ENCODE measurements around the gene POC1B.
A peak's percentile ranks its signal among the peaks of the same experiment; 100 is the strongest.

The POC1B gene

DNA sequence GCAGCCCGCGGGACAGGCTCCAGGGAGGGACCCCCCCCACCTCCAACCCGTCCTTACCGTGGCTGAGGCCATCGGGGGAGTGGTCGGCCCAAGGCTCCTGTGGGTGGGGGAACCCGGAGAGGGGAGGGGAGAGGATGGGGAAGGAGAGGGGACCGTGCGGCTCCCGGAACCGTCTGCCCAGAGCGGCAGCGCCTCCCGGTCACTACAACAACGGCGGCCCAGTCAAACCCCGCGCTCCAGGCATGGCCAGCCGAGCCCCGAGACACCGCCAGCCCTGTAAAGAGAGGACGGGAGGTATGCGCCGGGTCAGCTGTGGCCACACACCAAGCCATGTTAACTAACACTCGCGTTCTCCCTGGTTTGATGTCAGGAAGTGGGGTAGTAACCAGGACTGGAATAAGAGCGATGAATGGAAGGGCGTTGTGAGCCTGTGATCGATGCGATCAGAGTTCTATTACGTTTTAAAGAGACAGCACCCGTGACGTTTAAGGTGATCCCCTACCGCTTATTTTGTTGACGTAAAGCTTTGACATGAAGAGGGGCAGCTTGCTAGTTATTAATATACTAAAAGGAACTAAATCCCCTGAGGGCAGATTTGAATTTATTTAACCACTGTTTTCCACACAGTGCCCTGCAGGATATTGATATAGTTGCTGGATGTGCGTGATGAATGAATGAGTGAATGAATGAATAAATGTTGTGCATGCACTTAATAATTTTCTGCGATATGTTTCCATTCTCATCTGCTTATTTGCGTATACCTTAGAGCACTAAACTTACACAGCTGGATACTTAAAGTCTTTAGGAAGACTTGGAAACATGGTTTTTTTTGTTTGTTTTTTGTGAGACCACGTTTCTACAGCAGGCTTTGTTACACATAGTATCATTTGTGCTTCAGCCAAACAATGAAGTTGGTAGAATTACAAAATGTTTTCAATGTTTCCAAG lies at the start of gene POC1B:
Gene POC1B, minus strand, starts transcription at position 224 of the 947 bp plus-strand sequence. Its CDS starts 152 bp downstream, at position 72.
- DNase-seq (ENCODE audit: low spot score), result peak; percentile 72

DNA sequence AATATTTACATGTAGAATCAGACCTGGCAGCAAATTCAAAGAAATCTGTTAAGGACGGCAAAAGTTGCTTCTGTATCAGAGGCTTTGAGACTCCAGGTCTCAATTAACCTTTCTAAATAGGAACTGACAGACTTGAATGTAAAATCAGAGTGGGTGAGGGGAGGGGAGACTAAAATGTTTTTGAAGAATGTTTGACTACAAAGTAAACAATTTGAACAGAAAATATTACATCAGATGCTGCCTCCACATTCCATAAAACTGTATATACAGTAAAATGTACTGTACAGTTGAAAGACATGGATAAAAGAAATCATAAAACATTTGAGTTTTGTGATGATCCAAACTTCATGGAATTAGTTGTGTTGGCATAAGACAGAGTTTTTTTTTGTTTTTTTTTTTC lies 49.5 kb upstream of the POC1B start:
- DNase-seq (ENCODE audit: low spot score), result no peak

DNA sequence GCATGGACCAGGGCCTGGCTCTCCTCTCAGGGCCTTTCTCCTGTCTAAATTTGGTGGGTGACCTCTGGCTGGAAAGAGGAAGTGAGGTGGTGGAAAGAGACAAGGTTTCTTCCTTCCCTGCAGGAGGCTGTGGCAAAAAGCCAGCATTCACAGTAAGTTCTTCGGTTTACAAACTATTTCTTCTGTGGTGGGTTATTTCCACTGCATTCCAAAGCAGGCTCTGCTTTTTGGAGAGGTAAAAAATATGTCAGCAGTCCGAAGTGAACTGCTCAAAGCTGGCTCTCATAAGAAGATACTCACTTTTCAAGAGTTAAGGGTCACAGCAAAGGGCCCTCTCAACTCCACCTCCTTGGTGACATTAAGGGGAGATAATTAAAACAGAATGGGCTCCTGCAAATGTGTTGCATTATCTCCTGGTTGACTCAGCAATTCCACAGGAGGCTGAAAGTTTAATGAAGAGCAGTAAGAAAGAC lies 48.9 kb upstream of the POC1B start:
- no peak for DNase-seq (ENCODE audit: low spot score)

DNA sequence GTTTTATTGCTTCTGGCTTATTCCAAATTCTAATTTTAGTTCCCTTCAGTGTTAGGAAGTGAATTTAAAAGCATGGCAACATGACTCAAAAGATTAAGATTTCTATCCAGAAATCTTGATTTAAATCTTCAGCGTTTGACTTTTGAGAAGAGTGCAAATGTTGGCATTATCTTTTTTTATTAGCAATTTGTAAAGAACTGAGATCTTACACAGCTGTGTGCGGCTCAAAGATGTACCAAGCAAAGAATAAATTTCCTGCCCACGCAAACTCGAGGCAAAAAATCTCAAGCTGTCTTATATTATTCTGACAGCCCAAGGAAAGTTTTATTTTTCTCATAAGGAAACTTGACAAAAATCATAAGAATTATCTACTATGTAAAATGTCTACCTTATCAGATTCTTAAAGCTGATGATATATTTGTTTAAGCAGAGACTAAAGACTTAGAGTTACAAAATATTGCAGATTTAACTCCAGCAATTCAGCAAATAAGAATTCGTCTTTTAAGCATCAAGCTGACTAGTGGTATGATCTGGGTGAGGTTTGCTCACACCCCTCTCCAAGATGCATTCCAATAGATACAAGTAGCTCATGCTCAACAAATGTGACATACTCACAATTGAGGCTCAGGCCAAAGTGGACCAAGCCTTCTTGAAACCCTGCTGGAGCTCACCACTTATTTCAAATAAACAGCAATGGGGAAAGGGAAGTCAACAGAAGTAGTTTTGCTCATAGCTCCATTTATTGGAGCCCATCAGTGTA lies 47.4 kb upstream of the POC1B start:
- no peak for DNase-seq (ENCODE audit: low spot score)

DNA sequence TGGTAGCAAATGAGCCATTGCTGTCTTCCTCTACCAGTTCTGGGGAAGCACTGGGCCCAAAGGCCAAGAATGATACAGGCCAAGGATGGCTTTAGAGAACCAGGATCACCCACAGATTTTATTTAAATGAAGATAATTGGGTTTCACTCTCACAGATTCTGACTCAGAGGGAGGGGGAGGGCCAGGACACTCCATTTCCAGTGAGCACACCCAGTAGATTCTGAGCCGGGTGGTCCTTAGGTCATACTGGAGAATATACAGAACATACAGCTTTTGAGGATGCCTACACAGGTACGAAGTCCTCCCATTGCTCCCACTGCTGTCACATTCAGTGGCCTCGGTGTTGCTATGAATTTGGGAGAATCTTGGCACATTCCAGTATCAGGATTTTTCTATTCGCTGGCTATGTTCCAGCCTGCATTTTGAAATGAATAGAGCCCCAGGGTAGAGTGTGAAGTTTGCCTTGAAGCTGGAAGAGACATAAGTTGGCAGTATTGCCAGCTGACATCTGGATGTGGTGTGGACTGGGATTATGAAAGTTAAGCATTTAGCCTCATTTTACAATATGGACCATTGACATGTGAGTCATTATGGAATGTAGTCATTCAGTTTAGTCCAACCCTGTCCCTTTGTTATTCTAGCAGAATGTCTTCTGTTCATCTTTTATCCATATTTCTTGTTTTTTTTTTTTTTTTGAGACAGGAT lies 45.8 kb upstream of the POC1B start:
- no peak for DNase-seq (ENCODE audit: low spot score)

DNA sequence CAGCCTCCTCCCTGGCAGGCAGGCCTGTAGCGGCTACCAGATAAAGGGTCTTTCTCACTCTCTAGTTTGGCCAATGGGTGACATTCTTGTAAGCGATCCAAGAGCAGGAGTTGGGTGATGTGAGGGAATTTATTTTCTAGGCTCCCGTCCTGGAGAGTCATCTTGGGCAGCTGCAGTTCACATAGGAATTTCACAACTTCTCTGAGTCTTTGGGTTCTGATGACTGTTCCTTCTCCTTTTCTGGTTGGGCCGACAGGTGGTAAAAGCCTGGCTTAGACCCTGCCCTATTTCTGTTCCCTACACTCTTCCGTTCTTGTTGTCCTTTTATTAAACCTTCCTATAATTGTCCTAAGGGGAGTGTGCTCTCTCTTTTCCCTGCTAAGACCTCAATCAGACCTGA lies 42.6 kb upstream of the POC1B start:
- no peak for DNase-seq (ENCODE audit: low spot score)

DNA sequence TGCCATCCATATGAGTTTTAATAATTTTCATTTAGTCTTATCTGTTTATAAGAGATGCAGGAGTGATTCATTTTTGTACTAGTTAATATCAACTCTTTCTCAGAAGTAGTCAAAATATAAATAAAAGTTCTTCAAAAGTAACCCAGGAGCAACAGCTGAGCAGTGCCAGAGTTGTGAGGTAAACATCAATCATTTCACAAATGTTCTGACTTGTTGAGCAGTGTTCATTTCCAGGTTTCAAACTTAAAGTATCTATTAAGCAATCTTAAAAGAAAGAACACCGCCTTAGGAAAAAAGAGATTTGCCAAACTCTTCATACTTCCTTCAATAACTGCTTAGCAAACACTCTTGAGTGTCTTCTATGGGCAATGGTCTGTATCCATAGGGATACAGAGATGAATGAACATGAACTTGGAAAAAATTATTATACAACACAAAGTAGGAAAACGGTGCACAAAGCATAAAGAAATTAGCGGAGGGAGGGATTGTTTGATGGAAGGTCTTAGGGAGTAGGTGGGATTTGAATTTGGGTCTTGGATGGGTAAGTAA lies 41.9 kb upstream of the POC1B start:
- DNase-seq (ENCODE audit: low spot score), result no peak

DNA sequence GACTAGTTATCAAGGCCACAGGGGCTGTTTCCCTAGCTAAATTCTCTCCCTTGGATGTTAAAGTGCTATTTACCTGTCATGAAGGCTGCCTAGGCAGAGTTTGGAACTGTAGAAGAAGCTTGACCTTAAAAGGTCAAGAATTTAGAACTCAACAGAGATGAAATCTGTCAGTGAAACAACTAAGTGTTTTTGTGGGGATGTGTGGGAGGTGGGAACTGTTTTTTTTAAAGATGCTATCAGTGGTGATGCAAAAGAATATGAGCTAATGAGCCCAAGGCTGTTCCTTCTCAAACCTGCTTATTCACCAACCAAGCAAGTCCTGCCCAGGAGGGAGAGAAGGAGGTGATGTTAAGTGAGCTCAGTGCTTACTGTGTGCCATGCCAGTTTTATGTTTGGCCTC lies 40.8 kb upstream of the POC1B start:
- DNase-seq (ENCODE audit: low spot score), result no peak

DNA sequence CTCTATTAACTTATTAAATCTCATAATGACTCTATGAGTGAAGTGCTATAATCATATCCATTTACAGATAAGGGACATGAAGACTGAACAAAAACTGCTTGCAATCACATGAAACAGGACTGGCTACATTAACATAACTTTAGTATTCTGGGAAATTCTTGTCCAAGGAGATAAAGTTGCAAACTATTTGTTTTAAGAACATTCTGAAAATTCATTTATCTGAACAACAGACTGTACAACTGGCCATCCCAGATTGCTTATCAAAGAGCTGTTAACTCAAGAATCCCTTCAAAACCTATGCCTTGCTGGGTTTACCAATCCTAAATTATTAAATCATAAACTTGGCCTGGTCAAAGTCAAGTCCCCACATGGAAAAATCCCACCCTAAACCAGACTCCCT lies 39.2 kb upstream of the POC1B start:
- DNase-seq (ENCODE audit: low spot score), result no peak

DNA sequence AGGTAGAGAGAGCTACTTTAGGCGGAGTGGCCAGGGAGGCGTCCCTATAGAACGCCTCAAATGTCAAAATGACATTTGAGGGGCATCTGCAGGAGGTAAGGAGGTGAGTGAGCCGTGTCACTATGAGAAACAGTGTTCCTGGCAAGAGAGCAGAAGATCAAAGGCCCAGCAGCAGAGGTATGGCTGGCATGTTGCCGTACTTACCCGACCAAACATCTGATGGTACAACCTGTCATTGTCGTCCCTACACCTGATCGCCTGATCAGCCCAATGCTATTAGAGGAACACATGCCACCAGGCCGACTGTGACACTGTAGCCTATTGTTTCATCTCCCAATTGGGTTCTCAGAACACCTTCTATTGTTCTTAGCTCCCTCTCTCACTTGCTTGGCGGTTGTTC lies 33.9 kb upstream of the POC1B start:
- no peak for DNase-seq (ENCODE audit: low spot score)

DNA sequence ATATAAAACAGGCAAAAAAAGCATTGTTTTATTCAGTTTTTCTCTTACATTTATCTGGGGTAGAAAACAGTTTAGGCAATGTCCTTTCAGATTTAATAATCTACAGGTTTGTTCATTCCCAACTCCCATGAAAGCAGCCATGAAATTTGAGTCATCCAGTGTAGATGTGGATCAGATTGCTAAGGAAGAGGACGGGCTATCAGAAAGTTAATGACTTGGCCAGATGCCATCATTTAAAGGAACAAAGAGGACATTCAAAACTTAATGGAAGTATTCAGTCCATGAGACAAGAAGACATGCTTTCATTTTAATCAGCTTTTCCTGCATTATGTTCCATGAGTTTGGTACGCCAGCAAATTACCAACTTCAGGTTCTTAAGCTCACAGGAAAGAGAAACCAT lies 31.1 kb upstream of the POC1B start:
- no peak for DNase-seq (ENCODE audit: low spot score)

DNA sequence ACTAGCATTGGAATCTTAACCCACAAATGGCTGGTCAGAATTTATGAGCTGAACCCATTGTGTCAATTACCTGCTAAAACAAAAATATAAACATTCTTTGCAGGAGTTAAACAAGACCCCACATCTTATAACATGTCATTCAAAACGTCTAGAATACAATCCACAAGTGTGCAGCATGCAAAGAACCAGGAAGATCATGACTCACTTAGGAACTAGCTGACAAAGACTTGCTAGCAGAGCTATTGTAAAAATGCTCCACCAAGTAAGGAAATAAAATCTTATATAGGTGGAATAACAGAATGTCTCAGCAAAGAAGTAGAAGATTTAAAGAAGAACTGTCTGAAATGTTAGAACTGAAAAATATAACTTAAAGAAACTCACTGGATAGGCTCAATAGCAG lies 26.5 kb upstream of the POC1B start:
- no peak for DNase-seq (ENCODE audit: low spot score)

DNA sequence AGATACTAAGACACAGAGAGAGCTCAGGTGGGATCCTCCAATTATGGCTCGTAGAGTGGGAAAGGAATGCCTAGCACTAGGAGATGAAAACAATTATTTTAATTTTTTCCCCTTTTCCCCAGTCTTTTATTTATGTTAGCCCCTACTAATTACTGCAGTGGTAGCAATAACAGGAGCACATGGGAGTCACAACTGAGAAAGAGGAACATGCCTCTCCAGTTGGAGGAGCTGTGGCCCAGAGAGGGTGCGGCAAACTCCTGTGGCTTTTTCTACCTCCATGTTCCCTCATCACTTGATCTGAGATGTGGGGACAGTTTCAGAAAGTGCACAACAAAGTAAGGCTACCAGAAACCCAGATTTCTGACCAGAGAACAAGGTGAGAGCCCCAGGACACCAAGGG lies 25.9 kb upstream of the POC1B start:
- no peak for DNase-seq (ENCODE audit: low spot score)

DNA sequence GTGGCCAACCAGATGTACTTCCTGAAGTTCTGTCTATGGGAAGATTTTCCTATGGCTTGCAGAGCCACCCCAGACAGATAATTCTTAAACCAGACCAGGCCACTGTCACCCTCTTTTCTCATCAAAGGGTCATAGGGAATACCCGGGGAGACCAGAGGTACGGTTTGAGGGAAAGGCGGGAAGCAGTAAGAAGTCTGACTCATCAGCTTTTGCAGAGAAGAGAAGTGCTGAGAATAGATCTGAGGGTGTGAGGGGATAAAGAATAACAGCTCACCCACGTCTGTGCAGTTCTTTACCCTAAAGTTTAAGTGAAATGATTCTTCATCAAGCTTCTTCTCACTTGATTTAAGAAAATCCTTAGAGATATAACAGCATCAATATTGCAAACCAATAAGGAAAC lies 21.3 kb upstream of the POC1B start:
- no peak for DNase-seq (ENCODE audit: low spot score)

DNA sequence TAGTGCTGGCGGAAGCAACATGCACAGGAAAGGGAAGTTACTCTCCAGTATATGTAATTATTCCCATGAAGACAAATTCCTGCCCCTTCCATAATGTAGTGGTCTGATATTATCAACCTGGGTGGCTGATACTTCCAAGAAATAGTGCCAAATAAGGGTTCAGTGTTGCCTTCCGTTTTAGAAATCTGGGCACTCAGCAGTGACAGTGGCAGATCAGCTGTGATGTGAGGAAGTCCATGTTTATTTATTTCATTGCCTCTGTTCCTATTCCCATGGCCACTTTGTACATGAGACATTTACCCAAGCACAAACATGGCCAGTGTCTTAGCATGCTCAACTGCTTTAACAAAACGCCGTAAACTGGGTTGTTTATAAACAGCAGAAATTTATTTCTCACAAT lies 20.3 kb upstream of the POC1B start:
- no peak for DNase-seq (ENCODE audit: low spot score)

DNA sequence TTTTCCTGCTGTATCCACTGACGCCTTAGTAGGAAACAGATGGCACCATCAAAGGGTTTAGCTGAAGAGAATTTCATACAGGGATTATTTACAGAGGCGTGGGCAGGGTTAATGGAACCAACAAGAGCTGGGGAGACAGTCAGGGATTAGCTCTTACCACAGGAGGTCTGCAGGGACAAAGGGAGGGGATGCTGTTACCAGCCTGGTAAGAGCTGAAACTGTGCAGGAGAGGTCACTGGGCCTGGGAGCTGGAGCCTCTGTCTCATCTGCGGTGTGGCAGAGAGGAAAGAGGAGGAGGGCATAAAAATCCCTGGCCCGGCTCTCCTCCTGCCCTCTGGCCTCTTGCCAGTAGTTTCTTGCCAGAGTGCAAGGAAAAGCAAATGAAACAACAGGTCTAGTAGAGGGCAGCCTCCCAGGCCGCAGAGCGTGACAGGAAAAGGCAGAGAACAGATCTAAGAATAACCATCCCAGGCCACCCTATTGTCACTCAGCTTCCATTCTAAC lies 18.9 kb upstream of the POC1B start:
- no peak for DNase-seq (ENCODE audit: low spot score)

DNA sequence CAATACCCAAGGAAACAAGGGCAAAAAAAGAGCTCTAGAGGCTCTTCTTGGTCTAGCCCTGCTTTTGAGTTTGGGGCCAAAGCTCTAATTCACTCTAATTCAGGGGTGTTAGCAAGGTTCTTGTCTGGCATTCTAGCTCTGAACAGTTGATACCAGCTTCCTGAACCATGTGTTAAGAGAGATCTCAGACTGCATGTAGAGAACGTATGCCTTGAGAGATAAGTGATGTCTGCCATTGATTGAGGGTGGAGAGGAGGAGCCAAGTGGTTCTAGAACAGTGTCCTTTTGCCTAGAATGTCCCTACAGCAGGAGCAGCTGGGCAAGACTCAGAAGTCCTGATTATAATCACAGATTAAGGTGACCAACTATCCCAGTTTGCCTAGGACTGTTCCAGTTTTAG lies 18.2 kb upstream of the POC1B start:
- no peak for DNase-seq (ENCODE audit: low spot score)

DNA sequence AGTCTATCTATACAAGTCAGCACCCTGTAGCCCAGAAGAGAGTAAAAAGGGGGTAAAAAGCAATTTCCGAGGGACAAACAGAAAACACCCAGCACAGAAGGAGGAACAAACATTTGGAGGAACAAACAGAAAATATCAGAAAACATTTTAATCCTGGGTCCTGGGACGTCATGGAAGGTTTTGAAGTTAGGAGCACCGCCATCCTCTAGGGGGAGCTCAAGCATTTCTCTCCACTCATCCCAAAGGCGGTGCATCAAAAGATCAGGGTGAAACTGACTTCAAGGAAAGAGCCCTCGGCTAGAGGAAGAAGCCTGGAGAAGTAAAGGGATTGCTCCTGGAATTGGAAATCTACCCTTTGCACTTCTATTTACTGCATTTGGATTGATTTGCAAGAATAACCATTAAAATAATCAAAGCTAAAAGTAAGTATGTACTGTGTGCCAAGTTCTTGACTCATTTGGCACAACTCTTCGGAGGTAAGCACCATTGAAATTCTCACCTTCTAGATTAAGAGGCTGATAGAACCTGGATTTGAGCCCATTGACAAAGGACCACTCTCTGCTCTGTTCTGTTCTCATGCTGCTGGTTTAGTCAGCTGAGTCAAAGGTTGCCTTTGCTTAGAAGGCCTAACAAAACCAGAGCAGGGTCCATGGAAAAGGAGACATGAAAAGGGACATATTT lies 17.2 kb upstream of the POC1B start:
- DNase-seq (ENCODE audit: low spot score), result peak; percentile 74

DNA sequence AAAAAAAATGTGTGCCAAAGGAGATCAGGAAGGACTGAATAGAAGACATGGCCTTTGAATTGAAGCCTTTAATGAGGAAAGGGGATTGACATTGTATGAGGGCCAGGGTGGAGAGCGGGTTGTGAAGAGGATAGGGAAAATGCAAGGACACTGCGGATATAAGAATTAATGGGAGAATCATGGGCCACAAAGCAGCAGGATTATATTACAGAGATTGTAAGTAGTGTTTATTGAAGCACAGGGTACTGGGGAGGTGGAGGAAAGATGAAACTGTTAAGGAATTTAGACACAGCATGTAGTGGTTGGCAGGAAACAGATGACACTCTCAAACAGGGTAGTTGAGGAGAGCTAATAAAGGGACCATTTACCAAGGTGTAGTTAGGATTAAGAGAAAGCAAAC lies 16.4 kb upstream of the POC1B start:
- no peak for DNase-seq (ENCODE audit: low spot score)

DNA sequence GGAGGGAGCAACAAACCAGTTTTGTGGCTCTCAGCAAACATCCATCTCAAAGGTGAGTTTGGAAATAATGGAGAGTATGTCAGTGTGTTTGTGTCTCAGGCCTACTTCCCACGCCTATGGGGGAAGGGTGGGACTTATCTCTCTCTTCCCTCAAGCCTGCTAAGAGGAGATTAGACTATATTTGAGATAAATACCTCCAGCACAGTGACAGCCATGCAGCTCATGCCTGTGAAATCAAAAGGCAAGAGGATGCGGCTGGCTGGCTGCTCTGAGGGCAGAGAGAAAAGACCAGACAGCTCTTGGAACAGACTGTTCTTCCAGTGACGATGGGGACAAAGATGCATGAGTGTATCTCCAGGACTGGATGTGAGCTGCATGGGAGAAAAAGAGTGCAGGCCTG lies 14.7 kb upstream of the POC1B start:
- DNase-seq (ENCODE audit: low spot score), result no peak

DNA sequence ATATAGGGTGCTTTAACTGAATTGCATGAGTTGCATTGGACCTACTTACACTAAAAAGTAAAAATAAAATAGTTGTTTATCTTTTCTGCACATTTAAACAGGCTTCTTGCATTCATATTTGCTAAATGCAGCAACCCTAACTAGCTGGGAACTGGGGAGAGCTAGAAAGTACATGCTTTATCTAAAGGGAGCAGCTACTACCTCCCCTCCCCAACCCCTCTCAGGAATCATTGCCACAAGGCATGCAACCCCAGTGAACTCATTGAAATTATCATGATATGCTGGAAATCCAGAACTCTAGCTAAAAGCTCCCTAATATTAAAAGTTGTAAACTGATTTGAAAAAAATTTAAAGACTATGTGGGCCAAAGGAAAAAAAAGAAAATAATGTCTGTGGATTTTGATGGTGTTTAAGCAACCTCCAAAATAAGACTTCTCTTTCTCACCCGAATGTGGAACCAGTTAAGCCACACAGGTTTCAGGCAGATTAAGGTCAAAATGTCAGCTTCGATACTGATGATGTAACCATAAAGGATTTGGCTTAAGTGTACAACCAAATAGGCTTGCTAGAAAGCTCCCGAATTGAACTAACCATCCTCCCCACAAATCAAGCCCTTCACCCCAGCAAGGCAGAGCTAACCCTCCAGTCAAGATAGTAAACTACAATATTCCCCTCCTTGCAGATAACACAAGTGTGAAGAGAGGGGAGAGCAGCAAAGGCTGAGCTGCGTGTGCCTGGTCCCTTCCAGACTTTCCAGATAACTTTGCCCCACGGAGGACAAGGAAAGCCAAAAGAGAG lies 13.8 kb upstream of the POC1B start:
- no peak for DNase-seq (ENCODE audit: low spot score)
